SU-DHL-6 (cell line): ENCODE data around the gene SLC6A4.

Source experiments
- H2AFZ ChIP-seq: fragments of 200-600 bp; sonication (generic); 2 replicates; pipeline ENCODE4 v1.6.1; 2014; ENCODE audit warnings: low read depth, mild to moderate bottlenecking, moderate library complexity, mixed read lengths, antibody characterized with exemption, low read length; ENCODE audit not compliant: severe bottlenecking
- H3F3A ChIP-seq: fragments of 200-600 bp; shearing (Covaris generic); 2 replicates; pipeline ENCODE4 v1.6.0; 2016; ENCODE audit warnings: antibody characterized with exemption, mild to moderate bottlenecking; ENCODE audit not compliant: insufficient read depth
- H3K27ac ChIP-seq: fragments of 200-600 bp; sonication (generic); 2 replicates; pipeline ENCODE4 v1.5.1; 2016; ENCODE audit warnings: low read depth, mild to moderate bottlenecking, low read length, moderate library complexity, mixed read lengths
- H3K27me3 ChIP-seq: fragments of 200-600 bp; sonication (generic), shearing (Covaris generic); 2 replicates; pipeline ENCODE4 v1.6.0; 2014; ENCODE audit warnings: mild to moderate bottlenecking, low read length
- H3K36me3 ChIP-seq: fragments of 200-600 bp; sonication (generic); 2 replicates; pipeline ENCODE4 v1.6.1; 2014; ENCODE audit warnings: mild to moderate bottlenecking, low read length, mixed read lengths
- H3K4me2 ChIP-seq: fragments of 300-600, 200-600 bp; shearing (Covaris generic), sonication (generic); 2 replicates; pipeline ENCODE4 v1.6.0; 2014; ENCODE audit warnings: low read length, low read depth, mild to moderate bottlenecking; ENCODE audit not compliant: poor library complexity, severe bottlenecking
- H3K4me3 ChIP-seq: fragments of 200-600 bp; sonication (generic); 2 replicates; pipeline ENCODE4 v1.5.1; 2014; ENCODE audit warnings: antibody characterized with exemption, low read length, mild to moderate bottlenecking, mixed read lengths; ENCODE audit not compliant: insufficient read depth, poor library complexity, severe bottlenecking
- H3K79me2 ChIP-seq: fragments of 200-600 bp; sonication (generic); 2 replicates; pipeline ENCODE4 v1.6.1; 2014; ENCODE audit warnings: mild to moderate bottlenecking, low read length, moderate library complexity; ENCODE audit not compliant: insufficient read depth
- H3K9ac ChIP-seq: fragments of 200-600 bp; sonication (generic); 2 replicates; pipeline ENCODE4 v1.7.0; 2014; ENCODE audit warnings: mild to moderate bottlenecking, low read length
- H3K9me2 ChIP-seq: fragments of 200-600 bp; sonication (generic); replicated peaks from 2 replicates; pipeline ENCODE4 v1.6.1; 2014; ENCODE audit warnings: low read length; ENCODE audit not compliant: insufficient read depth
- H3K9me3 ChIP-seq: fragments of 200-600 bp; sonication (generic); 2 replicates; pipeline ENCODE4 v1.6.1; 2014; ENCODE audit warnings: low read length, mixed read lengths; ENCODE audit not compliant: insufficient read depth
- H4K20me1 ChIP-seq: fragments of 200-600 bp; sonication (generic); 2 replicates; pipeline ENCODE4 v1.6.1; 2014; ENCODE audit warnings: low read depth, mild to moderate bottlenecking, antibody characterized with exemption, low read length, moderate library complexity, mixed read lengths
- CTCF ChIP-seq: fragments of 200-600 bp; sonication (generic); IDR thresholded peaks from one replicate; pipeline ENCODE4 v1.5.1; 2017; ENCODE audit warnings: antibody characterized with exemption, mild to moderate bottlenecking, low read length, moderate library complexity; ENCODE audit not compliant: insufficient read depth, poor library complexity, severe bottlenecking
- EZH2phosphoT487 ChIP-seq: fragments of 200-600 bp; sonication (generic), shearing (Covaris generic); conservative IDR thresholded peaks from 2 replicates; pipeline ENCODE4 v1.6.1; 2018; ENCODE audit warnings: mild to moderate bottlenecking, antibody characterized with exemption, low read length, moderate library complexity, mixed read lengths

The SLC6A4 gene

GRCh38 chr17:30176855-30177254 is 58.6 kb downstream of the SLC6A4 start:
- Histone ChIP-seq H3K4me3 (no peak overlapping the region), H3K4me2 (no peak overlapping the region), H4K20me1 (no peaks in the 10 kb centered on the region), H3K27me3 (no peaks in the 10 kb centered on the region), H3K79me2 (no peaks in the 10 kb centered on the region), H3K9ac (no peak overlapping the region), H2AFZ (no peak overlapping the region), H3K27ac (no peak overlapping the region), H3K9me2 (no peaks in the 10 kb centered on the region), H3K36me3 (peaks cover 19% of the 10 kb centered on the region), H3F3A (no peaks in the 10 kb centered on the region; the same call in 1 of the 2 replicates), H3K9me3 (no peaks in the 10 kb centered on the region)
- TF ChIP-seq CTCF (no peak), EZH2phosphoT487 (no peak)

DNA sequence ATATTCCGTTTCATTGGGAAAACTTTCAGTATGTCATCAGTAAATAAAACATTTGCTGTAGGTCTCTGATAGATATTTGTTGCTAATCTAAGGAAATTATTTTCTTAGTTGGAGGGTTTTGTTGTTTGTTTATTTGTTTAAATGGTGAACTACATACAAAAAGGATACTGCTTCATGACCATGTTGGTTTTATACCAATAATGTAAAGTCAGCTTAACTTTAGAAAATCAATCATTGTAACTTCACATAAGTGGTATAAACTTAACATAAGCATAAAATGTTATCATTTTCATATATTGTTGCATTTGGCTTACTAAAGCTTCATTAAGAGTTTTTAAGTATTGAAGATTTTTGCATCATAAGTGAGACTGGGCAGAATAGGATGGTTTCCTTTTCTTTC is 60.9 kb downstream of the SLC6A4 start:
- no peak overlapping the region for H3K9ac ChIP-seq
- H3K79me2 ChIP-seq: peaks cover 6% of the 10 kb centered on the region
- H3K4me3 ChIP-seq: no peak overlapping the region
- no peak overlapping the region for H2AFZ ChIP-seq
- peaks cover 20% of the 10 kb centered on the region for H3K36me3 ChIP-seq
- peaks cover 5% of the 10 kb centered on the region; the same call in 1 of the 2 replicates for H3F3A ChIP-seq
- no peak for TF ChIP-seq CTCF
- no peak overlapping the region for H3K4me2 ChIP-seq
- H3K9me2 ChIP-seq: no peaks in the 10 kb centered on the region
- no peaks in the 10 kb centered on the region for H3K9me3 ChIP-seq
- no peaks in the 10 kb centered on the region for H3K27me3 ChIP-seq
- no peaks in the 10 kb centered on the region for H4K20me1 ChIP-seq
- H3K27ac ChIP-seq: no peak overlapping the region

GRCh38 chr17:30173649-30174048 is 61.8 kb downstream of the SLC6A4 start:
- H3K4me2 ChIP-seq: no peak overlapping the region
- H3K36me3 ChIP-seq: peaks cover 15% of the 10 kb centered on the region

More at GRCh38 chr17:30173649-30174048, 61.8 kb downstream of the SLC6A4 start:
- H3K9me2 ChIP-seq: no peaks in the 10 kb centered on the region
- H3K79me2 ChIP-seq: peaks cover 6% of the 10 kb centered on the region
- peaks cover 13% of the 10 kb centered on the region; the same call in 1 of the 2 replicates for H3F3A ChIP-seq
- H3K27ac ChIP-seq: no peak overlapping the region
- no peaks in the 10 kb centered on the region for H4K20me1 ChIP-seq
- no peaks in the 10 kb centered on the region for H3K9me3 ChIP-seq
- no peak overlapping the region for H3K9ac ChIP-seq
- no peak overlapping the region for H3K4me3 ChIP-seq
- no peak for TF ChIP-seq EZH2phosphoT487
- TF ChIP-seq CTCF: no peak
- H3K27me3 ChIP-seq: no peaks in the 10 kb centered on the region
- no peak overlapping the region for H2AFZ ChIP-seq
